GM19455 (cell line): ENCODE data around the gene TPCN2.
A peak's percentile ranks its signal among the peaks of the same experiment; 100 is the strongest.

Experiments used
- ATAC-seq: cut with Tn5 transposase; IDR thresholded peaks from one replicate; pipeline ENCODE4 v1.9.1; 2021; ENCODE audit not compliant: unreplicated experiment

TPCN2 gene

GRCh38 chr11:69159150-69159852 lies 110.6 kb downstream of the TPCN2 start:
- ATAC-seq: no peak

DNA sequence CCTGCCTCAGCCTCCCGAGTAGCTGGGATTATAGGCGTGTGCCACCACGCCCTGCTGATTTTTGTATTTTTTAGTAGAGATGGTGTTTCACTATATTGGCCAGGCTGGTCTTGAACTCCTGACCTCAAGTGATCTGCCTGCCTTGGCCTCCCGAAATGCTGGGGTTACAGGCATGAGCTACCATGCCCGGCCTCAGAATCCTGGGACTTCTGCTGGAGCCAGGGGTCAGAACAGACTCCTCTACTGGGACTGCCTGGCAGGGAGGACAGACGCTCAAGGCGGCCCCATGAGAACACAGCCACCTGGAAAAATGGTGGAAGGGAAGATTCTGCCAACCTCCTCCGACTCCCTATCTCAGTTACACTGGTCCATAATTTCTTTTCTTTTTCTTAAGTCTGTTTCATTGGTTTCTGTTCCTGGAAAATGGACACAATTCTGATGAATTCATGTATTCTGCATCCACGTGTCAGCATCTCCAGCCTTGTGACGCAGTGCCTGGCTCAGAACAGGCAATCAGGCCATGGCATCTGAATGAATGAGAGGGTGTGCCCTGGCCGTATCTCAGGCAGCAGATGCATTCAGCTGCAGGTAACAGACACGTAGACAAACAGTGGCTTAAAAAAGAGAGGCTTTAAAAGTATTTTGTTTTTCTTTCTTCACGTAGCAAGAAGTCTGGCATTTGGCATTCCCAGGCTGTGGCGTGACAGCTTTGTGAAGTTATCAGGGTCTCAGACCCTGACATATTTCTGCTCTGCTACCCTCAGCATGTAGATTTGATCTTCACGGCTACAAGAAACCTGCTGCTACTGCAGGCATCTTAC lies 111.8 kb downstream of the TPCN2 start:
- ATAC-seq: no peak

- ATAC-seq: no peak
Measured at GRCh38 chr11:69161117-69161407, 112.3 kb downstream of the TPCN2 start.

DNA sequence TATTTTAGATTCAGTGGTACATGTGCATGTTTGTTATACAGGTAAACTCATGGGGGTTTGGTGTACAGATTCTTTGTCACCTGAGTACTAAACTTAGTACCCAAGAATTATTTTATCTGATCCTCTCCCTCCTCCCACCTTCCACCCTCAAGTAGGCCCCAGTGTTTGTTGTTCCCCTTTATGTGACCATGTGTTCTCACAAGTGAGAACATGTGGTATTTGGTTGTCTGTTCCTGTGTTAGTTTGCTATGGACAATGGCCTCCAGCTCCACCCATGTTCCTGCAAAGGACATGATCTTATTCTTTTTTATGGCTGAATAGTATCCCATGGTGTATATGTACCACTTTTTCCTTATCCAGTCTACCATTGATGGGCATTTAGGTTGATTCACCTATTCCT lies 113.8 kb downstream of the TPCN2 start:
- ATAC-seq: no peak

DNA sequence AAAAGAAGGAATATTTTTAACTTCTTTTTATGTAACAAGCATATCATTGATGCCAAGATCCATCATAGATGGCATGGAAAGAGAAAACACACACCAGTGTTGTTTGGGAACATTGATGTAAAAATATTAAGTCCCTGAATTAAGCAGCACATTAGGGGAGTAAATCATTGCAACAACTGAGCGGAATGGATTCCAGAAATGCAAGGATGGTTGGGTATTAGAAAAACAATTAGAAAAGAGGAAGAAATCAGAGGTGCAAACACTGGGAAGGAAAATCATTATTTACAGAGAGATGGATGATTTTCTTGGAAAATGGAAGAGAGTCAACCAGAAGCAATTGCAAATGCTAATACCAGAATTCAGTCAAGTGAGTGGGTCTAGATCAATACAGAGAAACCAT lies 115.1 kb downstream of the TPCN2 start:
- ATAC-seq: no peak

GRCh38 chr11:69164824-69165223 lies 116.1 kb downstream of the TPCN2 start:
- ATAC-seq: no peak

GRCh38 chr11:69165775-69166174 lies 117.0 kb downstream of the TPCN2 start:
- no peak for ATAC-seq

- peak; percentile 92 for ATAC-seq
Measured at GRCh38 chr11:69166218-69167115, 117.7 kb downstream of the TPCN2 start.

- no peak for ATAC-seq
Measured at GRCh38 chr11:69167130-69167915, 118.6 kb downstream of the TPCN2 start.

DNA sequence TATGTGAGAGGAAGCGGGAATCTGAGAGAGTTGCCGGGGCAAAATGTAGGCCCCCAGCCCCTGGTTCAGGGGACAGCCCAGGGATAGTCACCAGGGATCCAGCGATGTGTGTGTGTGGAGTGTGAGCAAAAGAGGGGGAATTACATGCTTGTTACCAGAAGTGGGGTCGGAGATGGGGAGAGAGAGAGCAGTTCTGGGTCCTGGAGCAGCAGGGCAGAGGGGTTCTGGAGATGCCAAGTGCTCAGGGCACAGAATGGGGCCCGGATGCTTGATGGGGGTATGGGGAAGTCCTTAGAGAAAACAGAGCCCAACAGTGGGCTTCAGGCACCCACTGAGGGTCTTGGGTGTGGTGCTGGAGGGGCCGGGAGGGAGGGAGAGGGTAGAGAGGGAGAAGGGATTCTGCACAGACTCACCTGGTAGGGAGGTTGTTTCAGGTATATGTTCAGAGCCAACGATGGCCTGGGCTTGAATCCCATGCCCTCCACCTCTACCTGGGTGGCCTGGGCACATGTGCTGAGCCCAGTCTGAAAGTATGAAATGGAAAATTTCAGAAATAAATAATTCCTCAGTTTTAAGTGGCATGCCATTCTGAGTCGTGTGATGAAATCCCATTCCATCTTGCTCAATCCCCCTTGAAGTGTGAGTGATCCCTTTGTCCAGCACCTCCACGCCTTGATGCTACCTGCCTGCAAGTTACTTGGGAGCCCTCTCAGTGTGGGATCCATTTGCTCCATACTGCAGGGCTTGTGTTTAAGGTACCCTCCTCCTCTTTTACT lies 119.4 kb downstream of the TPCN2 start:
- no peak for ATAC-seq

- ATAC-seq: no peak
Measured at GRCh38 chr11:69169479-69169878, 120.7 kb downstream of the TPCN2 start.

GRCh38 chr11:69170704-69171103 lies 122.0 kb downstream of the TPCN2 start:
- ATAC-seq: no peak

GRCh38 chr11:69171476-69172240 lies 122.9 kb downstream of the TPCN2 start:
- no peak for ATAC-seq

DNA sequence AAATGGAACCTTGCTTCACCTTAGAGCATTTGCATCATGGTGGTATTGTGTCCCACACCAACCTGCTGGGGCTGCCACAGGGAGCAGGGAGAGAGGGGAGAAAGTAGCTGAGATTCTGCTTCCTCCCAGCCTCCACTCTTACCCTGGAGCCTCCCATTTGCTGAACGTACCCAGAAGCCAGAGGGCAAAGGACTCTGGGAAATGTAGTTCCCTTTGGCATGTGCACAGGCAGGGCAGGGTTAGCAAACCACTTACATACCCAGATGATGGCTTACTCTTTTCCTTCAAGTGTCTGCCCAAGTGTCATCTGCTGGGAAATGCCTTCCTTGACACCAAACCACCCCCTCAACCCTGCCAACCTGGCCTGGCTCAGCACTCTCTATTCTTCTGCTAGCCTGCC lies 123.9 kb downstream of the TPCN2 start:
- ATAC-seq: no peak

DNA sequence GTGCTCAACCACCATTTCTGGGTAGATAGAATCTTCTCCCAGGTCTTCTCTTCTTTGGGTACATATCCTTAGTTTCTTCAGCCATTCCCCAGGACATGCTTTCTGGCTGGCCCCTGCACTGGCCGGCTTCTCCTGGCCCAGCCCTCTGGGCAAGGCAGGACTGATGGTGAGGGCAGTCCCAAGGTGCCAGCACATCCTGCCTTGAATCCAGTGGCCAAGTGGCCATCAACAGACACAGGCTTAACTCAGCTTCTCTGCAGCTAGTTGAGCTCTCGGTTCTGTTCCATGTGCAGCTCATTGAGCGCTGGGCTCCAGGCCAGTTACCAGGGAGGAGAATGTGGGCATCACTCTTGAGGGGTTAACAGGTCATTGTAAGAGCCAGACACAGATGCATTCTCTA lies 124.6 kb downstream of the TPCN2 start:
- no peak for ATAC-seq

DNA sequence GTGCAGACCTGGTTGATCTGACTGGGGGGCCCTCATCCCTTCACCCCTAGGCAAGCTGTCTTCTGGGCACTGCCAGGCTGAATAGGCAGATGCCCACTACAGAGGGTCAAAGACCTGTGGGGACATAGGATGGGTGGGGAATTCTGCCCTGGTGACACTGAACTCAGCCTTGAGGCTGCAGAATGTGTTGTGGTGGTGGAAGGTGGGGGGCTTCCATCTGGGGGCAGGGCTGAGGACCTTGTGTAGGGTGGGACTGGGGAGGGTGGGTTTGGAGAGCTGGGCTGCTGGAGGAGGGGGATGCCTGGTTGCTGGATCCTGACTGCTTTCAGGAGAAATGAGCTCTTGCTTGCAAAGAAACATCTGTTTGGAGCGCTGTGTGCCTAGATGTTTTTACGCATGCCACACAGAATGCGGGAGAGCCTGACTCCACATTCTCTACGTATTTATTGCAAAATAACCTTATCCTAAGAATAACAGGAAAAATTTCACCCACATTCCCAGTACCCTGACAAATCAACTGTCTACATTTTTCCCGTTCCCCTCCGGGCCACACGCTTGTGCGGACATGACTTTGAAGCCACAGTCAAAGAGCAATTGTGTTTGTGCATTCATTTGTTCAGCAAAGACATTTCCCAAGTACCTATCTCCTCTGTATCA lies 125.3 kb downstream of the TPCN2 start:
- ATAC-seq: no peak

DNA sequence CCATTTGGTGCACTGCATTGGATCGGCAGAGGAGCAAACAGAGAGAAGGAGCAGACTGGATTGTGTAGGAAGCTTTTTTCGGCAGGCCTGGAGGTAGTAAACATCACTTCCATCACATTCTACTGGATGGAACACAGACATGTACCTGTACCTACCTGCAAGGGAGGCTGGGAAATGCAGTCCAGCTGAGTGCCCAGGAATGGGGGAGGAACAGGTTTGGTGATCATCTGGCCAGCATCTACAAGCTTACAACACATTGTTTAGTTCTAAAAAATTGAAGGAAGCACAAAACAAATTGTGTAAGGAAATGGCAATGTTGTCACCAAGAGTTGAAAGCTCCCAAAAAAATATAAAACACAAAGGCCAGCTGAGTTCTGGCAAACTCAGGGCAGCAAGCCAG lies 126.1 kb downstream of the TPCN2 start:
- no peak for ATAC-seq

DNA sequence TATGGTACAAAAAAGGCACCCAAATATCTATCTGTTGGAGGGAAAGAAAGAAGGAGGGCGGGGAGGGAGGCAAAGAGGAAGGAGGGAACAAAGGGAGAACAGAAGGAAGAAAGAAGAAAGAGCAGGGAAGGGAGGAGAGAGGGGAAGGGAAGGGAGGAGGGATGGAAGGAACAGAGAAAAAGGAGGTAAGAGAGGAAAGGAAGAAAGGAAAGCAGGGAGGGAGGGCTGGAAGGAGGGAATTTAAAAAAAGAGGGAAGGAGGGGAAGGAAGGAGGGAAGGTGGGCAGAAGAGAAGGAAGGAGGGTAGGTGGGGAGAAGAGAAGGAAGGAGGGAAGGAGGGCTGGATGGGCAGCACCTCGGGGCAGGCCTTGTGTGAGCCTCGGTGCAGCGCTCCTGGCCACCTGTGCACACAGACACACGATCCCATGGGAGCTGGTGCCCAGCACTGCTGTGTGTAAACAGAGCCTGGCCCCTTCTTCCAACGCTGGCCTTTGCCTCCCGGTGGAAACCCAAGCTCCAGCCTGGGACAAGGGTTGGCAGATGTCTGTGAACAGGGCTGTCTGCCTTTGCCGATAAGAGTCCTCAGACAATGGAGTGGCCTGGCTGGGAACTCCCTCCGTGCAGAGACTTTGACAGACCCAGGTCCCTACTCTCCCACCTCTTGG lies 130.2 kb downstream of the TPCN2 start:
- no peak for ATAC-seq
